ENCODE data around the gene ERF.

DNA sequence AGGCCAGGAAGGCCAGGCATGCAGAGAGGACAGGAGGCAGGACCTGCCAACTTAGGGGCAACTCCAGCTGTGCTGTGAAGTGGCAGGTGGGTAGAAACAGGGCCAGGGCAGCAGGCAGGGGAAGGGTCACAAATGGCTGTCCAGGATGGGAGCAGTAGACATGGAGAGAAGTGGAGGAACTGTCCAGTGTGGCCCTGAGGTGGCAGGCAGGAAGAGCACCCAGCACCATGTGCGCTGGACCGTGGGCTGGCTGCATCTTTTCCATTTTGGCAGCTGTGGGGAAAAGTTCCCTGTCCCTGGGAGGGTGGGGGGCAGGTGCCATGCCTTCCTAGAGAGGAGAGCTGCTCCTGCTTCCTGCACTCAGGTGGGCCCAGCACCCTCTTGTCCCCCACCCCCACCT, 51.2 kb downstream of the ERF start:
- TF ChIP-seq, protein P1, sequence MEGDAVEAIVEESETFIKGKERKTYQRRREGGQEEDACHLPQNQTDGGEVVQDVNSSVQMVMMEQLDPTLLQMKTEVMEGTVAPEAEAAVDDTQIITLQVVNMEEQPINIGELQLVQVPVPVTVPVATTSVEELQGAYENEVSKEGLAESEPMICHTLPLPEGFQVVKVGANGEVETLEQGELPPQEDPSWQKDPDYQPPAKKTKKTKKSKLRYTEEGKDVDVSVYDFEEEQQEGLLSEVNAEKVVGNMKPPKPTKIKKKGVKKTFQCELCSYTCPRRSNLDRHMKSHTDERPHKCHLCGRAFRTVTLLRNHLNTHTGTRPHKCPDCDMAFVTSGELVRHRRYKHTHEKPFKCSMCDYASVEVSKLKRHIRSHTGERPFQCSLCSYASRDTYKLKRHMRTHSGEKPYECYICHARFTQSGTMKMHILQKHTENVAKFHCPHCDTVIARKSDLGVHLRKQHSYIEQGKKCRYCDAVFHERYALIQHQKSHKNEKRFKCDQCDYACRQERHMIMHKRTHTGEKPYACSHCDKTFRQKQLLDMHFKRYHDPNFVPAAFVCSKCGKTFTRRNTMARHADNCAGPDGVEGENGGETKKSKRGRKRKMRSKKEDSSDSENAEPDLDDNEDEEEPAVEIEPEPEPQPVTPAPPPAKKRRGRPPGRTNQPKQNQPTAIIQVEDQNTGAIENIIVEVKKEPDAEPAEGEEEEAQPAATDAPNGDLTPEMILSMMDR (IDR thresholded peaks at IDR 0.05; ENCODE audit: poor library complexity) = no peak
- TF ChIP-seq EZH2 (IDR thresholded peaks at IDR 0.05; ENCODE audit: borderline replicate concordance) = no peak
